Measurements from ENCODE around the gene LAMC2.
"Not testable (repeated sequence)": the region's sequence is repeated elsewhere in the genome, so short reads cannot be mapped to it uniquely, and the experiment has no call there.

DNA sequence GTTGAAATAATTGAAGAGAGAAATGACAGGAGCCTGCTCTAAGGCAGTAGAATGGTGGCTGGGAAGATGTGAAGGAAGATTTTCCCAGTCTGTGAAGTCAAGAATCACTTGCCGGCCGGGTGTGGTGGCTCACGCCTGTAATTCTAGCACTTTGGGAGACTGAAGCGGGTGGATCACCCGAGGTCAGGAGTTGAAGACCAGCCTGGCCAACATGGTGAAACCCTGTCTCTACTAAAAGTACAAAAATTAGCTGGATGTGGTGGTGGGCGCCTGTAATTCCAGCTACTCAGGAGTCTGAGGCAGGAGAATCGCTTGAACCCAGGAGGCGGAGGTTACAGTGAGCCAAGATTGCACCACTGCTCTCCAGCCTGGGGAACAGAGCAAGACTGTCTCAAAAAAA, 54.8 kb downstream of the LAMC2 start:
- not testable (repeated sequence) for TF ChIP-seq POLR2A, POLR2AphosphoS5, EP300 (IDR thresholded peaks at IDR 0.05)
- TF ChIP-seq, protein P1, sequence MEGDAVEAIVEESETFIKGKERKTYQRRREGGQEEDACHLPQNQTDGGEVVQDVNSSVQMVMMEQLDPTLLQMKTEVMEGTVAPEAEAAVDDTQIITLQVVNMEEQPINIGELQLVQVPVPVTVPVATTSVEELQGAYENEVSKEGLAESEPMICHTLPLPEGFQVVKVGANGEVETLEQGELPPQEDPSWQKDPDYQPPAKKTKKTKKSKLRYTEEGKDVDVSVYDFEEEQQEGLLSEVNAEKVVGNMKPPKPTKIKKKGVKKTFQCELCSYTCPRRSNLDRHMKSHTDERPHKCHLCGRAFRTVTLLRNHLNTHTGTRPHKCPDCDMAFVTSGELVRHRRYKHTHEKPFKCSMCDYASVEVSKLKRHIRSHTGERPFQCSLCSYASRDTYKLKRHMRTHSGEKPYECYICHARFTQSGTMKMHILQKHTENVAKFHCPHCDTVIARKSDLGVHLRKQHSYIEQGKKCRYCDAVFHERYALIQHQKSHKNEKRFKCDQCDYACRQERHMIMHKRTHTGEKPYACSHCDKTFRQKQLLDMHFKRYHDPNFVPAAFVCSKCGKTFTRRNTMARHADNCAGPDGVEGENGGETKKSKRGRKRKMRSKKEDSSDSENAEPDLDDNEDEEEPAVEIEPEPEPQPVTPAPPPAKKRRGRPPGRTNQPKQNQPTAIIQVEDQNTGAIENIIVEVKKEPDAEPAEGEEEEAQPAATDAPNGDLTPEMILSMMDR (IDR thresholded peaks at IDR 0.05) = not testable (repeated sequence)
